Rectal smooth muscle tissue (tissue), 1 donor: ENCODE measurements around the gene EPHB3.
A peak's percentile ranks its signal among the peaks of the same experiment; 100 is the strongest.

Experiments
- H3K27ac ChIP-seq: one replicate; pipeline ENCODE4 v1.7.0; 2013; ENCODE audit warnings: low read depth, low read length, inconsistent platforms
- H3K27me3 ChIP-seq: one replicate; pipeline ENCODE4 v1.7.0; 2013; ENCODE audit warnings: low read length; ENCODE audit not compliant: control insufficient read depth, insufficient read depth
- H3K36me3 ChIP-seq: one replicate; pipeline ENCODE4 v1.7.0; 2013; ENCODE audit warnings: low read length; ENCODE audit not compliant: control insufficient read depth, insufficient read depth
- H3K4me1 ChIP-seq: one replicate; pipeline ENCODE4 v1.7.0; 2013; ENCODE audit warnings: low read length; ENCODE audit not compliant: control insufficient read depth, insufficient read depth
- H3K4me3 ChIP-seq: one replicate; pipeline ENCODE4 v1.7.0; 2013; ENCODE audit warnings: low read length
- H3K9ac ChIP-seq: one replicate; pipeline ENCODE4 v1.7.0; 2013; ENCODE audit warnings: low read length

Gene EPHB3

GRCh38 chr3:184549796-184550577 lies 11.6 kb upstream of the EPHB3 start:
- no peaks in the 10 kb centered on the region for H3K36me3 ChIP-seq
- no peaks in the 10 kb centered on the region for H3K4me1 ChIP-seq
- no peaks in the 10 kb centered on the region for H3K27me3 ChIP-seq
- H3K4me3 ChIP-seq = no peak overlapping the region
- no peak overlapping the region for H3K27ac ChIP-seq
- H3K9ac ChIP-seq = no peak overlapping the region

- H3K27me3 ChIP-seq = no peaks in the 10 kb centered on the region
- no peak overlapping the region for H3K27ac ChIP-seq
- no peak overlapping the region for H3K9ac ChIP-seq
- H3K4me3 ChIP-seq = no peak overlapping the region
- no peaks in the 10 kb centered on the region for H3K4me1 ChIP-seq
- no peaks in the 10 kb centered on the region for H3K36me3 ChIP-seq
Measured at GRCh38 chr3:184551103-184551502, 10.5 kb upstream of the EPHB3 start.

DNA sequence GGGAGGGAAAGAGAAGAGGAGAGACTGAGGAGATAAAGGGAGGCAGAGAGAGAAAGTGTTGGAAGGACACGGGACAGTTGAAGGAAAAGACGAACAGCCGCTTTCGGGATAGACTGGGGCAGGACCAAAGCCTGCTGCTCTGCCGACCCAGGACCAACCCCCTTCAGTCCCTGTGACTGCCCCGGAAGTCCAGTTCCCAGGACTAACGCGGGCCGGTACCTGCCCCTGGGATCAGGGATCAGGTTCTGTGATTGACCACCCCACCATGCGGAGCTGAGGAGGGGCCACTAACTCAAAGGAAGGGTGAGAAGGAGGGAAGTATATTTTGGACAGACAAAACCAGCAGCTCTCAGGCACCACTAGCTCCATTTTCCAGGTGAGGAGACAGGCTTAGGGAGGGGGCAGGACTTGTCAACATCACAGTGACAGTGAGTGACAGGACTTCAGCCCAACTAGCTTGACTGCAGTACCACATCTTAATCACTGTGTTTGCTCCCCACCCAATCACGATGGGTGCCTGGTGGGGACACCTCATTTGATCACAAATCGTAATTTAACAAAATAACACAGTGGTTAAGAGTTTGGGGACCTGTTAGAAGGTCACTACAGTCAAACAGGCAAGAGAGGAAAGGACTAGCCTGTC lies 9.8 kb upstream of the EPHB3 start:
- H3K9ac ChIP-seq = no peak overlapping the region
- H3K27ac ChIP-seq = no peak overlapping the region
- H3K4me1 ChIP-seq = no peaks in the 10 kb centered on the region
- H3K27me3 ChIP-seq = no peaks in the 10 kb centered on the region
- H3K36me3 ChIP-seq = no peaks in the 10 kb centered on the region
- no peak overlapping the region for H3K4me3 ChIP-seq

- no peaks in the 10 kb centered on the region for H3K4me1 ChIP-seq
- H3K9ac ChIP-seq = no peak overlapping the region
- no peak overlapping the region for H3K27ac ChIP-seq
- no peaks in the 10 kb centered on the region for H3K36me3 ChIP-seq
- H3K4me3 ChIP-seq = no peak overlapping the region
- H3K27me3 ChIP-seq = no peaks in the 10 kb centered on the region
Measured at GRCh38 chr3:184552296-184552695, 9.3 kb upstream of the EPHB3 start.

GRCh38 chr3:184552863-184553262 lies 8.7 kb upstream of the EPHB3 start:
- Histone ChIP-seq H3K27me3 (no peaks in the 10 kb centered on the region), H3K36me3 (no peaks in the 10 kb centered on the region), H3K4me1 (no peaks in the 10 kb centered on the region), H3K27ac (no peak overlapping the region), H3K9ac (no peak overlapping the region), H3K4me3 (no peak overlapping the region)

- no peaks in the 10 kb centered on the region for H3K4me1 ChIP-seq
- no peak overlapping the region for H3K27ac ChIP-seq
- H3K36me3 ChIP-seq = no peaks in the 10 kb centered on the region
- peaks cover 3% of the 10 kb centered on the region for H3K27me3 ChIP-seq
- H3K9ac ChIP-seq = no peak overlapping the region
- no peak overlapping the region for H3K4me3 ChIP-seq
Measured at GRCh38 chr3:184553385-184553784, 8.2 kb upstream of the EPHB3 start.

DNA sequence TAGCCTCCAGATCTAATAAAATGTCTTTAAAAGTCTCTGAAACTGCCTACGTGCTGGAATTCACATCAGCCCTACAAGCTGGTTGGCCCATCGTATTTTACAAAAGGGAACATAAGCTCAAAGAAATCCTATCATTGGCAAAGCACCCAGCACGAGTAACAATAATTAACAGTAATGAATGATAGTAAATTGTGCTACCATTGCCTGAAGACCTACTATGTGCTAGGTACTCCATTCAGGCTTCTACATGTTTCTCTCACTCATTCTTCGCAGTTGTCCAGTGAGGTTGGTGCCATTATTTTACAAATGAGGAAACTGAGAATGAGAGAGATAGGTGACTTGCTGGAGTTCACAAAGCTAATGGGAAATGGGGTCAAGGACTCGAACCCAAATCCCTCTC lies 7.1 kb upstream of the EPHB3 start:
- Histone ChIP-seq H3K4me3 (no peak overlapping the region), H3K36me3 (no peaks in the 10 kb centered on the region), H3K27me3 (peaks cover 3% of the 10 kb centered on the region), H3K4me1 (no peaks in the 10 kb centered on the region), H3K9ac (no peak overlapping the region), H3K27ac (no peak overlapping the region)

DNA sequence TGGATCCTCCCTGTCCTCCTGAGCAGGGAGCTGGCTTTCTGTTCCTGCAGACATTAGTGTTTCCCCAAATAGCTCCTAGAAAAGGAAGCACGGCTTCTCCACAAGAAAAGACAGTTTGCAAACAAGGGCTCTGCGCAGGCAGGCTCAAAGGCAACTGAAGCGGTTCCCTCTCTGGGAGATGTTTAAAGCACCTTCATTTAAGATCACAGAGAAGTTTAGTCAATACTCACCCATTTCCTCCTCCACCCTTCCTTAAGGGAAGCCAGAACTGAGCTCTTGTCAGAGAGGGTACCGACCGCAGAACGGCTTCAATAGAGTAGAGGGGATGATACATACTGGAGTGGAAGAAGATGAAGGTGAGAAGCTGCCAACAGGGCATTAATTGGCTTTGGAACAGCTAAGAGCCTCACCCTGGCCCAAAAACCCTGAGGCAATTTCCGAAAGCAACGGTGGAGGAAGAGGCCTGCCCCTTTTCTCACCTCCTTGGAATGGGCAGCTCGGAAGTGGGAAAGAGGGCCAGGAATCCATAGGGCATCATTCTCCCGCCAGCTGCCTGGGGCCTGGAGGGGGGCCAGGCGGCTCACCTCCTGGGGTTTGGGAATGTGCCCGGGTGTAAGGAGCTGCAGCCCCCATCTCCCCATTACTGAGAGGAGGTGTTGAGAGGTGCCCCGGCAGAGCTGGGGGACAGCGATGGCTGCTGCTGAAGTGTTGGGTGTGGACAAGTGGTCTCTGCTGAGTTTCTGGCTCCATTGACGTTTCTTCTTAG lies 4.8 kb upstream of the EPHB3 start:
- Histone ChIP-seq H3K27me3 (peaks cover 3% of the 10 kb centered on the region), H3K9ac (no peak overlapping the region)

DNA sequence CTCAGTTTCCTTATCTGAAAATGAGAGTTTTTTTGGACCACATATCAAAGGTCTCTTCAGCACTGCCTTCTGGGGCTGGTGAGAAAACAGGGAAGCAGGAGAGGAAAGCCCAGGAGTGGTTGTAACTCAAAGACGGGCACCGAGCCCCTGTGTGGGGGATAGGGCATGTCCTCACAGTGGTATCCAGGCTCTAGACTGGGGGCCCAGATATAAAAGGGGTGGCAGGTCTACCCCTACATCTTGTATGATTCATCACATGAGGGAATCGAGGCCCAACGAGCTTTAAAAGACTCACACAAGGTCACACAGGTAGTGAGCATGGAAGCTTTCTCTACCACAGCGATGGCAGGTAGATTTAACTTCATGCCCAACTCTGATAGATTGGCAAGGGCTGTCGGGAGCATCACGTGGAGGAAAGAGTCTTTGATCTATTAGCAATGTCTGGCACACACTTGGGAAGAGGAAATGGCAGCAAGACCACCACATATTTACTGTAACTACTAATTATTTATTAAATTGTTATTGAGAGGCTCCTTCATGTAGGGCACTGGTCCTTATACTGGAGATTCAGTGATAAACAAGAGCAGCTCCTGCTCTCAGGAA lies 4.1 kb upstream of the EPHB3 start:
- Histone ChIP-seq H3K27ac (no peak overlapping the region), H3K27me3 (peaks cover 3% of the 10 kb centered on the region), H3K4me1 (peaks cover 7% of the 10 kb centered on the region), H3K9ac (no peak overlapping the region), H3K36me3 (no peaks in the 10 kb centered on the region), H3K4me3 (no peak overlapping the region)

More for the DNA sequence above, 4.8 kb upstream of the EPHB3 start:
- H3K4me3 ChIP-seq = no peak overlapping the region
- peaks cover 7% of the 10 kb centered on the region for H3K4me1 ChIP-seq
- H3K27ac ChIP-seq = no peak overlapping the region
- H3K36me3 ChIP-seq = no peaks in the 10 kb centered on the region

- H3K9ac ChIP-seq = no peak overlapping the region
- H3K27me3 ChIP-seq = peaks cover 3% of the 10 kb centered on the region
- no peaks in the 10 kb centered on the region for H3K36me3 ChIP-seq
- peaks cover 12% of the 10 kb centered on the region for H3K4me1 ChIP-seq
- H3K4me3 ChIP-seq = no peak overlapping the region
- no peak overlapping the region for H3K27ac ChIP-seq
Measured at GRCh38 chr3:184558726-184559125, 2.9 kb upstream of the EPHB3 start.

DNA sequence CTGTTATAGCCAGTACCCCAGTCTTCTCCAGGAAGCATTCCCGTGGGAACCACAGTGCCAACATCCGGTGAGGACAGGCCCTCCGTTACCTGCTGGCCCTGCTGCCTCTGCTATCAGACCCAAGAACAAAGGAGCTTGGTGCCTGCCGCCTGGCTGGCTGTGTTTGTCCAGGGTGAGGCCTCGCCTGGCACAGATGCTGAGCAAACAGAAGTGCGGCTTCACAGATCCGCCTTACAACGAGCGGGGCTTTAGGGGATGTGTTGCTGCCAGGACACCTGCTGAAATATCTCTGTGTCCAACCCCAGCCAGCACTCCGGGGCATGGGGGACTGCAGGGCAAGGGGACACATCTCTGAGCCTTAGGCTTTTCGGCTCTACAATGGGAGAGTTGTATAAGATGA lies 2.2 kb upstream of the EPHB3 start:
- Histone ChIP-seq H3K4me1 (peaks cover 13% of the 10 kb centered on the region), H3K9ac (no peak overlapping the region), H3K27me3 (peaks cover 3% of the 10 kb centered on the region), H3K27ac (no peak overlapping the region), H3K36me3 (no peaks in the 10 kb centered on the region), H3K4me3 (no peak overlapping the region)

- H3K27me3 ChIP-seq = peaks cover 3% of the 10 kb centered on the region
Measured at GRCh38 chr3:184560531-184560930, 1.1 kb upstream of the EPHB3 start.

More at GRCh38 chr3:184560531-184560930, 1.1 kb upstream of the EPHB3 start:
- Histone ChIP-seq H3K27ac (no peak overlapping the region), H3K36me3 (no peaks in the 10 kb centered on the region), H3K4me3 (peak overlapping the region; percentile 49), H3K9ac (no peak overlapping the region), H3K4me1 (peaks cover 21% of the 10 kb centered on the region)
